Heart left ventricle (tissue), 13 donors: ENCODE results near the gene CLDN4.

Experiments used
- POLR2A ChIP-seq, 2 donors: fragments of 450-650 bp; IDR thresholded peaks; one replicate each; pipeline ENCODE4 v1.6.1; 2017; ENCODE audit warnings: antibody characterized with exemption in 2 of 2, mild to moderate bottlenecking in 2 of 2, moderate library complexity in 2 of 2
- TF ChIP-seq, protein P1 (sequence below), 12 donors: fragments of 200-600 bp; sonication (generic) in 4 of 12; IDR thresholded peaks; one replicate each; pipeline versions ENCODE4 v1.5.0 to v1.8.0; 2018 to 2022; ENCODE audit warnings: antibody characterized with exemption in 12 of 12, mild to moderate bottlenecking in 5 of 12
- donor health status: ischemic (EF 13 %, LVEDD 7.1; RV severe dilation, severe dysfunction).
- donor health status: DM: no; HTN: yes; CAD: no.
- donor health status: DM: no; HTN: no; CAD: no.
- donor health status: ischemic (EF 25% LVEDD 6.9; RV normal size, moderate dysfunction).
- donor health status: ischemic (EF 25% LVEDD 5.7; RV mildly dilated, moderate dysfunction).
- donor health status: ischemic (EF 35%, LVEDD 5.7; RV mildly dilated, moderate dysfunction).
- donor health status: nonischemic (EF 11% LVEDD 7.7; RV severe dilation, severe dysfunction).
- donor health status: DM: yes; HTN: yes; CAD: no.
- donor health status: PGD.
- donor health status: ischemic (EF 29% LVEDD 5.4; RV normal size, mild dysfunction).
- donor health status: nonischemic (EF 23%, LVEDD 6.1; RV moderate dilation, normal function).

DNA sequence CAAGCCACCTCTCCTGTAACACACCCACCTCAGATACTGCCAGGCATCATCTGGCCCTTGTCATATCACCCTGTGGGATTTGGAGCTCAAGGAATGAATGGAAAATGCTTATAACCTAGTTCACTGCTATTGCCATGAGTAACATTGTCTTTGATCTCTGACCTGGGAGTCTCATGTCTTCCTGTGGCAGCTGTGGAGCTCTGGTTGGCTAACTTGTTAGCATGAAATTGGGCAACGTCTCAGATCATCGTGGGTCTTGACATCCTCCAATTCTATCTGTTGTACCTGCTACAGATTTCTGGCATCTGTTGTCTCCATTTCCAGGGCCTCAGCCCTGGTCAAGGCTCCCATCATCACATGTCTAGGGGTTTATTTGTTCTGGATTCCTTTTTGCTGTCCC is 28.0 kb downstream of the CLDN4 start:
- TF ChIP-seq, protein P1, sequence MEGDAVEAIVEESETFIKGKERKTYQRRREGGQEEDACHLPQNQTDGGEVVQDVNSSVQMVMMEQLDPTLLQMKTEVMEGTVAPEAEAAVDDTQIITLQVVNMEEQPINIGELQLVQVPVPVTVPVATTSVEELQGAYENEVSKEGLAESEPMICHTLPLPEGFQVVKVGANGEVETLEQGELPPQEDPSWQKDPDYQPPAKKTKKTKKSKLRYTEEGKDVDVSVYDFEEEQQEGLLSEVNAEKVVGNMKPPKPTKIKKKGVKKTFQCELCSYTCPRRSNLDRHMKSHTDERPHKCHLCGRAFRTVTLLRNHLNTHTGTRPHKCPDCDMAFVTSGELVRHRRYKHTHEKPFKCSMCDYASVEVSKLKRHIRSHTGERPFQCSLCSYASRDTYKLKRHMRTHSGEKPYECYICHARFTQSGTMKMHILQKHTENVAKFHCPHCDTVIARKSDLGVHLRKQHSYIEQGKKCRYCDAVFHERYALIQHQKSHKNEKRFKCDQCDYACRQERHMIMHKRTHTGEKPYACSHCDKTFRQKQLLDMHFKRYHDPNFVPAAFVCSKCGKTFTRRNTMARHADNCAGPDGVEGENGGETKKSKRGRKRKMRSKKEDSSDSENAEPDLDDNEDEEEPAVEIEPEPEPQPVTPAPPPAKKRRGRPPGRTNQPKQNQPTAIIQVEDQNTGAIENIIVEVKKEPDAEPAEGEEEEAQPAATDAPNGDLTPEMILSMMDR (IDR thresholded peaks at IDR 0.05), result no peak
- no peak for TF ChIP-seq POLR2A (IDR thresholded peaks at IDR 0.05)
